ENCODE data around the gene NOTCH4.
"Not testable (repeated sequence)": the region's sequence is repeated elsewhere in the genome, so short reads cannot be mapped to it uniquely, and the experiment has no call there.

GRCh38 chr6:32186151-32186840, 37.6 kb downstream of the NOTCH4 start:
- TF ChIP-seq CTCF (IDR thresholded peaks at IDR 0.05; ENCODE audit: low read depth, low read length); EZH2phosphoT487 (IDR thresholded peaks at IDR 0.05; ENCODE audit: low read depth): not testable (repeated sequence)
